Stimulated activated CD4-positive, alpha-beta T cell treated with anti-CD3 and anti-CD28 coated beads, Interleukin-2, amount 100 ng/mL, for 24 hours (primary cell): Measurements from ENCODE around the gene MAP4K5.

Experiments
- DNase-seq, 2 donors: peaks; one replicate each; pipeline ENCODE4 v3.0.0-alpha.2; 2020

MAP4K5 gene

GRCh38 chr14:50475460-50475859 lies 56.9 kb downstream of the MAP4K5 start:
- DNase-seq = no peak

GRCh38 chr14:50471838-50472465 lies 60.4 kb downstream of the MAP4K5 start:
- no peak for DNase-seq

DNA sequence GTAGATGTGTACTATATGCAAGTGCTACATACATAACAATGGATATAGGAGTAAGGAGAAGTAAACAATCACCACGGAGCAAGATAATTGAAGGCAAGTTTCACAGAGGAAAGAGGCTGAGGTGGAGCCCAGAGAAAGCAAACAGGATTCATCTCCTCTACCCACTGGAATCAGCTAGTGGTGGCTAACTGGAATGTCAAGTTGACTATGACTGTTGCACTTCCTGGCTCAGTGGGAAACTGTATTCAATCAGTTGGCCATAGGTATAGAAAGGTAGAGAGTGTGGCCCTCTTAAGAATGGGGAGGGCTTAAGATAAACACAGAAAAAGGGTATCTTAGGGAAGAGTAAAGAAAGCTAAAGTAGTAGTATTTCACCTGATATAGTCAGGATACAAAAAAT lies 62.4 kb downstream of the MAP4K5 start:
- DNase-seq = no peak

DNA sequence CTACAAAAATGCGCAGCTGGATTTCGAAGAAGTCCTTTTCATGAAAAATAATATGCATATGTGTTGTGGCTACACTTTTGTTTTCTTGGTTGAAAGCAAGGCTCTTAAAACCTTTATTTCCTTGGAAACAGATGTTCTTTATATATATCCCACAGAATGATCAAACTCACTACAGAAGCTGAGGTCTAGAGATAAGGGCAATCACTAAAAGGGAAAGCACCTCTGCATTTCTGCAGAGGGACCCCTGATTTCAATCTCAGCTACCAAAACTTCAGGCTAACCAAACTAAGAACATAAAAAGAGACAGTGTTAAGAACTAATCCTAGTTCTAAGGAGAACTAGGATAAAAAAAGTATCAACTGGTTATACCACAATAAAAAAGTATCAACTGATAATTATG lies 70.3 kb downstream of the MAP4K5 start:
- DNase-seq = no peak

DNA sequence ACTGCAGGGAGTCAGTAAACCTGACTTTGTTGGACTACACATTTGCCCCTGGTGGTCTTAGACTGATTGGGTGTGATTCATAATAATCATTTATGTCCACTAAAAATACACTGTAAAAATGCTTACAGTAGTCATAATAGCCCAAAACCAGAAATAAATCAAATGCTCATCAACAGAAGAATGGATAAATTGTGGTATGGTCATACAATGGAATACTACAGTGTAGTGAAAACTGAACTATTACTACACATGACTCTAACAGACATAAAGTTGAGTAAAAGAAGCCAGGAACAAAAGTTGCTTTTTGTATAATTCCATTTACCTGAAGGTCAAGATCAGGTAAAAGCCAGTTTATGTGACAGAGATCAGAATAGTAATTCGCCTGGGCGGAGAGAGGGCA lies 78.5 kb downstream of the MAP4K5 start:
- no peak for DNase-seq

GRCh38 chr14:50452979-50453705 lies 79.2 kb downstream of the MAP4K5 start:
- no peak for DNase-seq

DNA sequence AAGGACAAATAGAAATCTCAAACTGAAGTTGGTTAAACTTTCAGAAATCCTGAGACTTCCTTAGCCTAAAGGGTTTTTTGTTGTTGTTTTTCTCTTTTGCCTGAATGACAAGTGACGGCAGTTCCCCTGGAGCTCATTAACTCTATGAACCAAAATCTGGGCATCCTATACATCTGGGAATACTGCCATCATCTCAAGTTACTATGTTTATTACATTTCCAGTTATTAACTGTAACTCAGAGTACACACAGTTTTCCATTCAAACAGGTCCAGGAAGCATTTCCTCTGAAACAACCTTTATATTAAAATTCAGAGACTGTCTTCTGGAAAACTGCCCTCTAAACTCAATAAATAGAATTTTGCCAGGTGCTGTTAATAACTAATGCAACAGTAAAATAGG lies 80.1 kb downstream of the MAP4K5 start:
- no peak for DNase-seq

GRCh38 chr14:50451854-50452253 lies 80.5 kb downstream of the MAP4K5 start:
- DNase-seq = no peak

DNA sequence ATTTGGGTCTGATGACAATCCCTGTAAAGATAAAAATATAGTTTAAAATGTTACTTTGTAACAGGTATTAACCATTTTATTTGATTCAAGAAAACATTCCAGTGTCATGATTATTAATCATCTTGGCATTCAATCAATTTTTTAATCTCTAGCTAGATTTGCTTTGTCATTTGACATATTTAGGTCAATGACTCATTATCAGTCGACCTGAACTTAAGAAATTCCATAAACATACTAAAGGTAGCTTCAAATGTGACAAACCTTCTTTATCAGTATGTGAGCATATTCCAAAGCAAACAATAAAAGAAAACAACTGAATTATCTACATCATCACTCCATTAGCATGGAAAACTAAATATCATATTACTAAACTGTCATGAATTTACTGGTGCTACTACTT lies 84.9 kb downstream of the MAP4K5 start:
- no peak for DNase-seq

GRCh38 chr14:50434528-50434927 lies 97.8 kb downstream of the MAP4K5 start:
- no peak for DNase-seq

DNA sequence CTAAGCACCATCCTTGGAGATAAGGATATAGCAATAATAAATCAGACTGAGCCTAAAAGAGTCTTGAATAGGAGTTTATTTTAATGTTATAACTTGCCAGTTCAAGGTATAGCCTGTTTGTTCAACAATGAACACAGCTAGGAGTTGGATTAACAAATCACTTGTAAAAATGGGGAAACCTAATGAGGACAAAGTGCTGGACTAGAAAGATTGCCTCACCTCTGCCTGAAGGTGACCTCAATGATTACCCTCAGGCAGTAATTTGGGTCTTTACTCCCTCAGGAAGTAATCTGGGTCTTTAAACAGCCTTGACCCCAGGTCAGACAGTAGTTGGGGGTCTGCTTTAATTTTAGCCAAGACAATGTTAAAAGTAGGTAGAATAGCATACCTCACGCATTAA lies 100.2 kb downstream of the MAP4K5 start:
- DNase-seq = no peak

DNA sequence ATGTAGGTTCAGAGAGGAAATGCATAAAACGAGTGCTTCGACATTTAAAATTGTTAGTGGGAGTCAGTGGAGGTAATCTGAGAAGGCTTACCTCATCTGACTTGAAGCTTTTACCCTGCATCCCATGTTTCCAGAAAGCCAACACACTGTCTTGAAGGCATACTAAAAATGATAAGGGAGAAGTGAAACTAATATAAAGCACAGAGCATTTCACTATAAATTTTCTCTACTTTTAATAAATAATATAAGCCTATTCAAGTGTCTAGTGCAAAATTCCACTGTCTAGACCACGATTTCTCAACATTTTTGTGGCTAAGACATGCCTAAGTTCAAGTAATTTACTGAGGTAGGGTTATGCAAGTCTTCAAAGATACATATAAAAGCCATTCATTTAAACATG lies 106.6 kb downstream of the MAP4K5 start:
- no peak for DNase-seq

GRCh38 chr14:50425105-50425504 lies 107.3 kb downstream of the MAP4K5 start:
- DNase-seq = no peak

- no peak for DNase-seq
These were observed 108.8 kb downstream of the MAP4K5 start for GRCh38 chr14:50423529-50423928.

DNA sequence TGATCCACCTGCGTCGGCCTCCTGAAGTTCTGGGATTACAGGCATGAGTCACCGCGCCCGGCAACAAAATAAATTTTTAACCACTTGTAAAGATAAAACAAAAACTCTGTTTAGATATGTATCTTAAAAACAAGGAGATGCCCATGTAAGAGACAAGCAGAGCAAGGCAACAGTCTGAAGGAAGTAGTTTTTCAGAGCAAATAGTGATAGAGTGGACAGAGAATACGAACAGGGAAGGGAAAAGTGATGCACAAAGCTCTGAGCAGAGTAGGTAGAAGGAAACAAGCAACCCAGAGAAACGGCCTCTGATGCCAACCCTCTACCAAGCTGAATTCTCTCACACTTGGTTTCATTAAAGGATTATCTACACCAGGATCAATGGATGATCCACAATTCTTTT lies 110.9 kb downstream of the MAP4K5 start:
- no peak for DNase-seq

- no peak for DNase-seq
These were observed 114.5 kb downstream of the MAP4K5 start for GRCh38 chr14:50417853-50418252.

GRCh38 chr14:50410921-50411320 lies 121.4 kb downstream of the MAP4K5 start:
- no peak for DNase-seq

- no peak for DNase-seq
These were observed 122.3 kb downstream of the MAP4K5 start for GRCh38 chr14:50410071-50410470.

- DNase-seq = no peak
These were observed 125.1 kb downstream of the MAP4K5 start for GRCh38 chr14:50407111-50407812.

DNA sequence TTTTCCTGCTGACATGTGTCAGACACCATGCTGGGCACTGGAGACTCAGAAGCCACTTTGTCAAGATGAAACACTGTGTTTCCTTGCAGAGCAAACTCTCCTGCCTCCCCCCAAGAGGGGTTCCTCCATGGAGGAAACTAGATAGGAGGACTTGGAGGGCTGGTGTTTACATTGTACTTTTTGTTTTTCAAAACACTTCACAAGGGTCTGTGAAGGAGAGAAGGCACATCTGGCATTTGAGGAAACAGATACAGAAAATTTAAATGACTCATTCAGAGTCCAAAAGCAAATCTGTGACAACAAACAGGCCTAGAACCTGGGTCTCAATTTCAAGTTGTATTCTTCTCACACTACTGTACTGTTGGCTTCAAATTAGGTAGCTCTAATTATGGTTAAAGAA lies 128.9 kb downstream of the MAP4K5 start:
- DNase-seq = no peak

DNA sequence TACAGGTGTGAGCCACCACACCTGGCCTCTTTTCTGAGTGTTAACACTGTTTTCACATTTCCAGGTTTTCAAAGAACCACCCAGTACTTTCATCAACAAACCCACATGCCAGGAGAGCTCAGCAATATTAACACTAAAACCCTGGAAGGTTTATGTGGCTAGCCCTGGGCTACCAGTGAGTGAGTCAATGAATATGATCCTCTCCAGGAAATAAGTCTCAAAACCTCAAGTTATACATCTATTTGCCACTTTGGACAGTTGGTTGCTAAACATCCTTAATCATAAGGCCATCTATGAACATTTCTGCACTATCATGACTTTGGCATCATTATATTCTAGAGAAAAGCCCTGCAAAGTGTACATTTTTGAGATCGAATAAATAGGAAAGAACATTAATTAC lies 129.4 kb downstream of the MAP4K5 start:
- DNase-seq = no peak

- DNase-seq = no peak
These were observed 131.9 kb downstream of the MAP4K5 start for GRCh38 chr14:50400461-50400860.

DNA sequence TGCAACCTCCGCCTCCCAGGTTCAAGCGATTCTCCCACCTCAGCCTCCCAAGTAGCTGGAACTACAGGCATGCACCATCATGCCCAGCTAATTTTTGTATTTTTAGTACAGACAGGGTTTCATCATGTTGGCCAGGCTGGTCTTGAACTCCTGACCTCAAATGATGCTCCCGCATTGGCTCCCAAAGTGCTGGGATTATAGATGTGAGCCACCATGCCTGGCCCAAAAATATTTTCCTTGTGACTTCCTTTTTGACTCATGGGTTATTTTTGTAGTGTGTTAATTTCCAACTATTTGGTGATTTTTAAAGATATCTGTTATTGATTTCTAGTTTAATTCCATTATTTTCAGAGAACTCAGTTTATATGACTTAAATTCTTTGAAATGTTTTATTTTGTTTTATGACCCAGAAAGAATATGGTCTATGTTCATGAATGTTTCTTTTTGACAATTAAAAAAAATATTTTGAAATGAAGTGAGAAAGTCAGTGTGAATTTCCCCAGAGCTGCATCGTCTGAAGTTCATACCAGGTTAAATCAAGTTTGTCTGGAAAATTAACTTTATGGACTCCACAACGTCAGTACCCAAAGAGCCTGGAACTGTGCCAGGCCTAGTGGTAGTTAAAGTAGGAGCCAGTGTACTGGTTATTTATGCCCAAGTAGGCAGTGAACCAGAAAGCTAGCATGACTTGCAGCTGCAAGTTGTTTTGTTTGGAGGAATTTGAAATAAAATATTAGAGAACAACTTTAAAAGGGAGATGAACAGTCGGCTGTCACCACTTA lies 132.9 kb downstream of the MAP4K5 start:
- no peak for DNase-seq

- DNase-seq = no peak
These were observed 134.2 kb downstream of the MAP4K5 start for GRCh38 chr14:50398189-50398580.
